HEK293T (cell line): Measurements from ENCODE around the gene EXTL2.
A peak's percentile ranks its signal among the peaks of the same experiment; 100 is the strongest.
"Not testable (repeated sequence)": the region's sequence is repeated elsewhere in the genome, so short reads cannot be mapped to it uniquely, and the experiment has no call there.

Source experiments
- CTCF ChIA-PET: fragments of 350-600 bp; formaldehyde crosslinking; extraction: SDS; loops from one replicate; lab custom pipeline; 2021; ENCODE audit warnings: antibody characterized with exemption, inconsistent platforms; lab: Yijun Ruan, JAX
- POLR2A ChIA-PET: fragments of 350-600 bp; formaldehyde crosslinking; extraction: SDS; loops from one replicate; lab custom pipeline; 2020; ENCODE audit warnings: antibody characterized with exemption, inconsistent platforms; lab: Yijun Ruan, JAX
- DNase-seq: peaks from one replicate; pipeline ENCODE4 v3.0.0; 2012; ENCODE audit warnings: mixed read lengths; ENCODE audit errors: extremely low spot score
- ARNT ChIP-seq: fragments of 450-650 bp; IDR thresholded peaks from 2 replicates; pipeline ENCODE4 v1.6.1; 2017; ENCODE audit warnings: mild to moderate bottlenecking
- BHLHE40 ChIP-seq: fragments of 450-650 bp; IDR thresholded peaks from 2 replicates; pipeline ENCODE4 v1.6.1; 2016; ENCODE audit warnings: mild to moderate bottlenecking, moderate library complexity, borderline replicate concordance
- CTBP1 ChIP-seq: fragments of 450-650 bp; IDR thresholded peaks from 2 replicates; pipeline ENCODE4 v1.6.1; 2016; ENCODE audit warnings: borderline replicate concordance
- ELF4 ChIP-seq: fragments of 450-650 bp; IDR thresholded peaks from 2 replicates; pipeline ENCODE4 v1.6.1; 2017; ENCODE audit warnings: antibody characterized with exemption
- FOXA1 ChIP-seq: fragments of 450-650 bp; IDR thresholded peaks from 2 replicates; pipeline ENCODE4 v1.6.1; 2016; ENCODE audit warnings: mild to moderate bottlenecking
- FOXK2 ChIP-seq: fragments of 450-650 bp; IDR thresholded peaks from 2 replicates; pipeline ENCODE4 v1.6.1; 2016; ENCODE audit warnings: mild to moderate bottlenecking
- FOXM1 ChIP-seq: fragments of 450-650 bp; IDR thresholded peaks from 2 replicates; pipeline ENCODE4 v1.6.1; 2017; ENCODE audit warnings: mild to moderate bottlenecking, borderline replicate concordance
- HDGF ChIP-seq: fragments of 450-650 bp; IDR thresholded peaks from 2 replicates; pipeline ENCODE4 v1.6.1; 2017; ENCODE audit warnings: antibody characterized with exemption, borderline replicate concordance
- L3MBTL2 ChIP-seq: fragments of 450-650 bp; conservative IDR thresholded peaks from 2 replicates; pipeline ENCODE4 v1.6.1; 2016; ENCODE audit warnings: mild to moderate bottlenecking
- LEF1 ChIP-seq: fragments of 450-650 bp; IDR thresholded peaks from 2 replicates; pipeline ENCODE4 v1.6.1; 2017; ENCODE audit warnings: mild to moderate bottlenecking, borderline replicate concordance
- NFRKB ChIP-seq: fragments of 450-650 bp; IDR thresholded peaks from 2 replicates; pipeline ENCODE4 v1.6.1; 2016; ENCODE audit warnings: mild to moderate bottlenecking, moderate library complexity
- SP1 ChIP-seq: fragments of 450-650 bp; IDR thresholded peaks from 2 replicates; pipeline ENCODE4 v1.6.1; 2017
- SUZ12 ChIP-seq: fragments of 450-650 bp; IDR thresholded peaks from 2 replicates; pipeline ENCODE4 v1.6.1; 2016; ENCODE audit warnings: mild to moderate bottlenecking
- TARDBP ChIP-seq: fragments of 450-650 bp; IDR thresholded peaks from 2 replicates; pipeline ENCODE4 v1.6.1; 2016
- ZNF384 ChIP-seq: fragments of 450-650 bp; IDR thresholded peaks from 2 replicates; pipeline ENCODE4 v1.6.1; 2016
- TF ChIP-seq, protein P1 (sequence below): fragments of 450-650 bp; IDR thresholded peaks from 2 replicates; pipeline ENCODE4 v1.6.1; 2016

The EXTL2 gene

DNA sequence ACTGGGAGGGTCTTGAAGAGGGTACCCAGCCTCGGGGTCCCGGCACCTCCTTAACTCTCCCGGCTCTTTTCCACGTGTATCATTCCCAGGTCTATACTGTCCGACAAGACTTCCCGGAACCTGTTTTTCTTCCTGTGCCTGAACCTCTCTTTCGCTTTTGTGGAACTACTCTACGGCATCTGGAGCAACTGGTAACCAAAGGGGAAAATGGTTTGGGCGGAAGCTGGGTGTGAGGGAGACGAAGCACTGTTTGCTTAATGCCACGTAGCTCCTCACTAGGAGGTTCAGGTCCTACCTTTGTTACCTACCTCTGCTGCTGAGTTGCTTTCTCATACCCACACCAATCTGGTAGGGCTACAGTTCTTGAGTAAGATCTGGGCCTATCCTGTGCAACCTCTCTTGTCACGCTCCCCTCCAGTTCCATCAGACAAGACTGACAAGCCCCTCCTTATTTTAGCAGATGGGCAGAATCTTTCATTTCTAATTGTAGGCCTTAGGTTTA is 1.9 kb upstream of the EXTL2 start:
- CTCF ChIA-PET: no interaction called here
- POLR2A ChIA-PET: interaction anchor here (1.0 to 1.8 kb wide), 4 partner anchors 16 to 394 kb away, joined by 3 to 4 read pairs (median 4); no protein-coding TSS in a partner anchor
- TF ChIP-seq, protein P1, sequence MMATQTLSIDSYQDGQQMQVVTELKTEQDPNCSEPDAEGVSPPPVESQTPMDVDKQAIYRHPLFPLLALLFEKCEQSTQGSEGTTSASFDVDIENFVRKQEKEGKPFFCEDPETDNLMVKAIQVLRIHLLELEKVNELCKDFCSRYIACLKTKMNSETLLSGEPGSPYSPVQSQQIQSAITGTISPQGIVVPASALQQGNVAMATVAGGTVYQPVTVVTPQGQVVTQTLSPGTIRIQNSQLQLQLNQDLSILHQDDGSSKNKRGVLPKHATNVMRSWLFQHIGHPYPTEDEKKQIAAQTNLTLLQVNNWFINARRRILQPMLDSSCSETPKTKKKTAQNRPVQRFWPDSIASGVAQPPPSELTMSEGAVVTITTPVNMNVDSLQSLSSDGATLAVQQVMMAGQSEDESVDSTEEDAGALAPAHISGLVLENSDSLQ: peak; percentile 42; the same call in 1 of the 2 replicates
- TF ChIP-seq L3MBTL2 (0 out of 2 replicates have a peak, but pooled peaks have one; percentile 33), FOXA1 (no peak)
- DNase-seq: peak; percentile 30

DNA sequence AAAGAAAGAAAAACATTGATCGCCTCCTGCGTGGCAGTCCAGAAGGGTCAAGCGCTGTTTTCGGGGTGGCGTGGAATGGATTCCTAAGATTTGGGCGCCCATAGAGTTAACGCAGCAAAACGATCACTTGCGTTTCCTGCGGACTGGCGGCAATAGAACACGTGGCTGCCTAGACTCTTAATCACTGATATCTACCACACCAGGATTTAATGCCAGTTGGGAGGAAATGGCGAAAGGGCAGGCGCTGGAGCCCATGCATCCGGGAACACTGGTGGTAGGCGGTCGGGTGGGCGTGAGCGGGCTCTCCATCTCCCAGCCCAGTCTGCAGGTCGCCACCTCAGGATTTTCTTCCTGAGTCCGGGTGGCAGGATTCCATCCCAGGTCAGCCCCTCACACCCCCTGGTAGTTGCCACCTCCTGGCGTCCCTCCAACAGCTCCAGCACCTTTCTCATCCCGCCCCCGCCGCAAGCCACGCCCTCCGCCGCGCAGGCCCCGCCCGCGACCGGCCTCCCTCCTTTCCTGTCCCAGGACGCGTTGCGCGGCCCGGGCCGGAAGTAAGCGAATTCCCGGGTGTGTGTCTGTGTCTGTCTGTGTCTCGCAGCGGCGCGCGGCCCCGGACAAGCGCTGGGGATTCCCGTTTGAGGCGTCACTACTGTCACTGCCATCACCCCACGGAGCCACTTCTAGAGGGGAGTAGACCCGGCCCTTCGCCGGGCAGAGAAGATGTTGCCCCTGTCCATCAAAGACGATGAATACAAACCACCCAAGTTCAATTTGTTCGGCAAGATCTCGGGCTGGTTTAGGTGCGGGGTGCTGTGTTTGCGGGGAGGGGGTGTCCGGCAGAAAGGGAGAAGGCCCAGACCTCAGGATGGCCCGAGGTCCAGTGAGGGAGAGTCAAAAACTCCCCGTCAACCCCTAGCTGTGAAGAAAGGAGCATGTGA is 1.2 kb upstream of the EXTL2 start, which contains the start of gene SLC30A7:
Gene SLC30A7, plus strand, starts transcription at position 551 of the 941 bp plus-strand sequence. Its CDS starts 173 bp downstream, at position 724.
- ChIA-PET POLR2A (interaction anchor here (0.8 to 2.2 kb wide), 8 partner anchors 11 to 395 kb away, joined by 3 to 39 read pairs (median 4); no protein-coding TSS in a partner anchor), CTCF (no interaction called here)
- DNase-seq: peak; percentile 95

DNA sequence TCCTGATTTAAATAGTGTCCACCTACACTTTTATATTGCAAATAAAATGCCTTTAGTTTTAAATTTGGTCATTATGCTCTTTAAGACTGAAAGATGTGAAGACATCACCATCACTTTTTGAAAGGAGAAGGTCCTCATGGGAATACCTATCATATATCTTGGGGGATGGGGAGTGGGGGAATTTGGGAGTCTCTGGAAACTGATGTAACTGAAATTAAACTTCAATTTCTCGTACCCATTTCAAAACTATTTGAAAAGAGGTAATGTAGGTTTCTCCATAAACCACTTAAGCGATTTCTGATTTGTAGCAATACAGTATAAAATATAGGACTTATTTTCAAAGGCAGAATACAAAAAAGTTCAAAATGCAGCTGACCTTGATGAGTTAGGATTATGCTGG is 924 bp downstream of the EXTL2 start:
- DNase-seq: no peak
- CTCF ChIA-PET: interaction anchor here (0.6 kb wide), 1 partner anchor 10 kb away, joined by 3 read pairs; no protein-coding TSS in a partner anchor
- POLR2A ChIA-PET: interaction anchor here (1.3 to 2.0 kb wide), 3 partner anchors 13 to 36 kb away, joined by 3 to 7 read pairs (median 5); no protein-coding TSS in a partner anchor
- TF ChIP-seq BHLHE40 (no peak), CTBP1 (no peak), SP1 (no peak), L3MBTL2 (no peak), FOXM1 (no peak), HDGF (no peak), LEF1 (no peak), ELF4 (no peak), ZNF384 (no peak), ARNT (no peak)

More for the DNA sequence above, 1.2 kb upstream of the EXTL2 start, which contains the start of gene SLC30A7:
- TF ChIP-seq HDGF: no peak
- TF ChIP-seq FOXK2: no peak
- TF ChIP-seq LEF1: no peak
- no peak for TF ChIP-seq ZNF384
- peak; percentile 29; the same call in 1 of the 2 replicates for TF ChIP-seq ELF4
- TF ChIP-seq SP1: no peak
- TF ChIP-seq, protein P1: peak; percentile 65
- TF ChIP-seq FOXA1: no peak
- no peak for TF ChIP-seq NFRKB
- TF ChIP-seq CTBP1: no peak
- TF ChIP-seq L3MBTL2: peak; percentile 75
- no peak for TF ChIP-seq BHLHE40

DNA sequence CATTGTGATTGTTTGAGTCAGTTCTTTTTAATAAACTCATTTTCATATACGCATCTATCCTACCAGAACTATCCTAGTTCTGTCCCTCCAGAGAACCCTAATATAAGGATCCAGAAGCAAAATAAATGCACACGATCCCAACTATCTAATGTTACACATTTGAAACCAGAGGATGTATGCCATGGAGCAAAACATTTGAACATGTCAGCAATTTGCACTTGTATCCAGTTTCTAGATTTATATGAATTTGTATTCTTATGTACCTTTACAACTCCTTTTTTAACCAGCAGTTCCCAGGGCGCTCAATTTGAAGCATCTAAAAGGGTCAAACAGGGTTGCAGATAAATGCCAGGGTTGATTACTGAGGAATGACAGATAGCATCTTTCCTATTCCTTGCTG is 2.1 kb downstream of the EXTL2 start:
- CTCF ChIA-PET: no interaction called here
- DNase-seq: no peak
- POLR2A ChIA-PET: no interaction called here
- no peak for TF ChIP-seq ZNF384
- TF ChIP-seq SUZ12: no peak
- TF ChIP-seq SP1: no peak
- TF ChIP-seq TARDBP: no peak
- no peak for TF ChIP-seq L3MBTL2
- TF ChIP-seq FOXA1: no peak
- no peak for TF ChIP-seq ELF4
- TF ChIP-seq FOXM1: no peak
- TF ChIP-seq CTBP1: no peak
- TF ChIP-seq HDGF: no peak
- no peak for TF ChIP-seq FOXK2
- TF ChIP-seq BHLHE40: no peak
- TF ChIP-seq ARNT: no peak
- TF ChIP-seq NFRKB: no peak
- TF ChIP-seq, protein P1: no peak
- TF ChIP-seq LEF1: no peak

DNA sequence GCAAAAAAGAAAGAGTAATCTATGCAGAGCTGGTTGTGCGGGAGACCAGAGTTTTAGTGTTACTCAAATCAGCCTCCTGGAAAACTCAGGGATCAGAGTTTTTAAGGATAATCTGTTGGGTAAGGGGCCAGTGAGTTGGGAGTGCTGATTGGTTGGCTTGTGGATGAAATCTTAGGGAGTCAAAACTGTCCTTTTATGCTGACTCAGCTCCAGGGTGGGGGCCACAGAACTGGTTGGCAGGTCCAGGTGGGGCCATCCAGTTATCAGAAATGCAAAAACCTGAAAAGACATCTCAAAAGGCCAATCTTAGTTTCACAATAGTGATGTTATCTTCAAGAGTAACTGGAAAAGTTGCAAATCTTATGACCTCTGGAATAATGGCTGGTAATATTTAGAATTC is 3.3 kb downstream of the EXTL2 start:
- DNase-seq: no peak
- TF ChIP-seq TARDBP (no peak), L3MBTL2 (no peak), BHLHE40 (no peak), SP1 (no peak), ARNT (no peak), ZNF384 (no peak)
- ChIA-PET POLR2A (no interaction called here), CTCF (no interaction called here)

DNA sequence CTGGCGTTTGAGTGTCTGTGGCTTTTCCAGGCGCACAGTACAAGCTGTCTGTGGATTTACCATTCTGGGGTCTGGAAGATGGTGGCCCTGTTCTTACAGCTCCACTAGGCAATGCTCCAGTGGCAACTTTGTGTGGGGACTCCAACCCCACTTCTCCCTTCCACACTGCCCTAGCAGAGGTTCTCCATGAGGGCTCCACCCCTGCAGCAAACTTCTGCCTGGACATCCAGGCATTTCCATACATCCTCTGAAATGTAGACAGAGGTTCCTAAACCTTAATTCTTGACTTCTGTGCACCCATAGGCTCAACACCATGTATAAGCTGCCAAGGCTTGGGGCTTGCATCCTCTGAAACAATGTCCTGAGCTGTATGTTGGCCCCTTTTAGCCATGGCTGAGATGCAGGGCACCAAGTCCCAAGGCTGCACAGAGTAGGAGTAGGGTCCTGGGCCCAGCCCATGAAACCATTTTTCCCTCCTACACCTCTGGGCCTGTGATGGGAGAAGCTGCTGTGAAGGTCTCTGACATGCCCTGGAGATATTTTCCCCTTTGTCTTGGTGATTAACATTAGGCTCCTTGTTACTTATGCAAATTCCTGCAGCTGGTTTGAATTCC is 4.7 kb downstream of the EXTL2 start:
- POLR2A ChIA-PET, CTCF ChIA-PET, DNase-seq: not testable (repeated sequence)

DNA sequence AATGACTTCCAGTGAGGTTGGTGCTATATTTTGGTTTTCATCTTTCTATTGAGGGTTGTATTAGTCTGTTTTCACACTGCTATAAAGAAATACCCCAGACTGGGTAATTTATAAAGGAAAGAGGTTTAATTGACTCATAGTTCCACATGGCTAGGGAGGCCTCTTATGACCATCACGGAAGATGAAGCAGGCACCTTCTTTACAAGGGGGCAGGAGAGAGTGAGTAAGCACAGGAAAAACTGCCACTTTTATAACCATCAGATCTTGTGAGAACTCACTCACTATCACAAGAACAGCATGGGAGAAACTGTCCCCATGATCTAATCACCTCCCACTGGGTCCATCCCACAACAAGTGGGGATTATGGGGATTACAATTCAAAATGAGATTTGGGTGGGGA is 5.6 kb downstream of the EXTL2 start:
- CTCF ChIA-PET: not testable (repeated sequence)

More for the DNA sequence above, 5.6 kb downstream of the EXTL2 start:
- DNase-seq, POLR2A ChIA-PET: not testable (repeated sequence)
